ENCODE measurements around the gene CHSY1.
"Not testable (repeated sequence)": the region's sequence is repeated elsewhere in the genome, so short reads cannot be mapped to it uniquely, and the experiment has no call there.

CHSY1 gene

GRCh38 chr15:101244889-101245668 lies 6.8 kb downstream of the CHSY1 start:
- no peak for DNase-seq (ENCODE audit: low read depth in 2 of 2)

GRCh38 chr15:101244036-101244781 lies 7.6 kb downstream of the CHSY1 start:
- no peak for DNase-seq (ENCODE audit: low read depth in 2 of 2)

GRCh38 chr15:101243420-101243819 lies 8.4 kb downstream of the CHSY1 start:
- DNase-seq (ENCODE audit: low read depth in 2 of 2): no peak

- DNase-seq (ENCODE audit: low read depth in 2 of 2): no peak
These were observed 8.9 kb downstream of the CHSY1 start for GRCh38 chr15:101242999-101243336.

GRCh38 chr15:101242160-101242998 lies 9.5 kb downstream of the CHSY1 start:
- DNase-seq (ENCODE audit: low read depth in 2 of 2): no peak

GRCh38 chr15:101240358-101240757 lies 11.5 kb downstream of the CHSY1 start:
- DNase-seq (ENCODE audit: low read depth in 2 of 2): no peak

GRCh38 chr15:101239724-101240136 lies 12.1 kb downstream of the CHSY1 start:
- DNase-seq (ENCODE audit: low read depth in 2 of 2): no peak

- DNase-seq (ENCODE audit: low read depth in 2 of 2): no peak
These were observed 14.6 kb downstream of the CHSY1 start for GRCh38 chr15:101237251-101237650.

- DNase-seq (ENCODE audit: low read depth in 2 of 2): no peak
These were observed 18.1 kb downstream of the CHSY1 start for GRCh38 chr15:101233651-101234280.

- no peak for DNase-seq (ENCODE audit: low read depth in 2 of 2)
These were observed 19.2 kb downstream of the CHSY1 start for GRCh38 chr15:101232677-101233076.

- no peak for DNase-seq (ENCODE audit: low read depth in 2 of 2)
These were observed 23.5 kb downstream of the CHSY1 start for GRCh38 chr15:101228313-101228712.

- no peak for DNase-seq (ENCODE audit: low read depth in 2 of 2)
These were observed 26.2 kb downstream of the CHSY1 start for GRCh38 chr15:101225658-101226057.

GRCh38 chr15:101221902-101222301 lies 29.9 kb downstream of the CHSY1 start:
- DNase-seq (ENCODE audit: low read depth in 2 of 2): no peak

GRCh38 chr15:101220060-101220459 lies 31.8 kb downstream of the CHSY1 start:
- no peak for DNase-seq (ENCODE audit: low read depth in 2 of 2)

- DNase-seq (ENCODE audit: low read depth in 2 of 2): no peak
These were observed 32.4 kb downstream of the CHSY1 start for GRCh38 chr15:101219441-101219840.

GRCh38 chr15:101217446-101217845 lies 34.4 kb downstream of the CHSY1 start:
- no peak for DNase-seq (ENCODE audit: low read depth in 2 of 2)

GRCh38 chr15:101216100-101216499 lies 35.7 kb downstream of the CHSY1 start:
- DNase-seq (ENCODE audit: low read depth in 2 of 2): no peak

- DNase-seq (ENCODE audit: low read depth in 2 of 2): no peak
These were observed 36.2 kb downstream of the CHSY1 start for GRCh38 chr15:101215681-101216080.

- DNase-seq (ENCODE audit: low read depth in 2 of 2): not testable (repeated sequence)
These were observed 37.3 kb downstream of the CHSY1 start for GRCh38 chr15:101214435-101215097.

GRCh38 chr15:101213570-101213969 lies 38.3 kb downstream of the CHSY1 start:
- no peak for DNase-seq (ENCODE audit: low read depth in 2 of 2)

GRCh38 chr15:101213147-101213546 lies 38.7 kb downstream of the CHSY1 start:
- no peak for DNase-seq (ENCODE audit: low read depth in 2 of 2)
